Right lobe of liver (tissue), 4 donors: Measurements from ENCODE around the gene CHMP1B.

ENCODE experiments used
- POLR2A ChIP-seq: fragments of 450-650 bp; IDR thresholded peaks from one replicate; pipeline ENCODE4 v1.6.1; 2017; ENCODE audit warnings: antibody characterized with exemption, mild to moderate bottlenecking
- TF ChIP-seq, protein P1 (sequence below), 4 donors: fragments of 200-600 bp in 3 of 4; fragments of 450-650 bp in 1 of 4; IDR thresholded peaks; one replicate each; pipeline versions ENCODE4 v1.5.1 to v1.8.0; 2016 to 2022; ENCODE audit warnings: antibody characterized with exemption in 4 of 4, mild to moderate bottlenecking in 2 of 4
- donor health status: DM: no; HTN: no; CAD: no.
- donor health status: DM: no; HTN: no; CAD: no.
- donor health status: DM: no; HTN: yes; CAD: no.

DNA sequence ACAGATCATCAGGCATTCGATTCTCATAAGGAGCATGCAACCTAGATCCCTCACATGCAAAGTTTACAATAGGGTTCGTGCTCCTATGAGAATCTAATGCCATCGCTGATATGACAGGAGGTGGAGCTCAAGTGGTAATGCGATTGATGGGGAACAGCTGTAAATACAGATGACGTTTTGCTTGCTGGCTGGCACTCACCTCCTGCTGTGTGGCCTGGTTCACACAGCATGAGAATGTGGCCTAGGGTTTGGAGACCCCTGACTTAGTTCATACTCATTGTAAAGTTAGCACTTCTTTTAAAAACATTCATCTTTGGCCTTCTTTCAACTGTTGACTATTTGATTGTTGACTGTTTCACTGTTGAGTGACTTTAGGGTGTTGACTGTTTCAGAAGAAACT lies 8.7 kb upstream of the CHMP1B start:
- TF ChIP-seq, protein P1, sequence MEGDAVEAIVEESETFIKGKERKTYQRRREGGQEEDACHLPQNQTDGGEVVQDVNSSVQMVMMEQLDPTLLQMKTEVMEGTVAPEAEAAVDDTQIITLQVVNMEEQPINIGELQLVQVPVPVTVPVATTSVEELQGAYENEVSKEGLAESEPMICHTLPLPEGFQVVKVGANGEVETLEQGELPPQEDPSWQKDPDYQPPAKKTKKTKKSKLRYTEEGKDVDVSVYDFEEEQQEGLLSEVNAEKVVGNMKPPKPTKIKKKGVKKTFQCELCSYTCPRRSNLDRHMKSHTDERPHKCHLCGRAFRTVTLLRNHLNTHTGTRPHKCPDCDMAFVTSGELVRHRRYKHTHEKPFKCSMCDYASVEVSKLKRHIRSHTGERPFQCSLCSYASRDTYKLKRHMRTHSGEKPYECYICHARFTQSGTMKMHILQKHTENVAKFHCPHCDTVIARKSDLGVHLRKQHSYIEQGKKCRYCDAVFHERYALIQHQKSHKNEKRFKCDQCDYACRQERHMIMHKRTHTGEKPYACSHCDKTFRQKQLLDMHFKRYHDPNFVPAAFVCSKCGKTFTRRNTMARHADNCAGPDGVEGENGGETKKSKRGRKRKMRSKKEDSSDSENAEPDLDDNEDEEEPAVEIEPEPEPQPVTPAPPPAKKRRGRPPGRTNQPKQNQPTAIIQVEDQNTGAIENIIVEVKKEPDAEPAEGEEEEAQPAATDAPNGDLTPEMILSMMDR (IDR thresholded peaks at IDR 0.05): no peak
- no peak for TF ChIP-seq POLR2A
